Smooth muscle cell (in vitro differentiated cells): Measurements from ENCODE around the gene TBXAS1. TPM values are rescaled to one million over a fixed set of nuclear protein-coding genes. Genes with fewer than 3 reads are reported as not detected.

Source experiments
- DNase-seq: peaks from one replicate; lab custom pipeline; 2025; ENCODE audit not compliant: unreplicated experiment; lab: John Stamatoyannopoulos, UW
- H2AFZ ChIP-seq: fragments of 200-600 bp; sonication (generic); 2 replicates; pipeline ENCODE4 v1.6.0; 2016; ENCODE audit warnings: antibody characterized with exemption, low read depth, mild to moderate bottlenecking
- H3F3A ChIP-seq: fragments of 200-600 bp; sonication (generic); 2 replicates; pipeline ENCODE4 v1.6.0; 2017; ENCODE audit warnings: antibody characterized with exemption, low read depth
- H3K27ac ChIP-seq: fragments of 200-600 bp; sonication (generic); 2 replicates; pipeline ENCODE4 v1.5.1; 2016; ENCODE audit warnings: low read depth, mild to moderate bottlenecking
- H3K27me3 ChIP-seq: fragments of 200-600 bp; sonication (generic); 2 replicates; pipeline ENCODE4 v1.6.1; 2016; ENCODE audit warnings: low read depth, mild to moderate bottlenecking
- H3K36me3 ChIP-seq: fragments of 200-600 bp; sonication (generic); 2 replicates; pipeline ENCODE4 v1.5.1; 2016; ENCODE audit warnings: low read depth
- H3K4me1 ChIP-seq: fragments of 200-600 bp; sonication (generic); 2 replicates; pipeline ENCODE4 v1.5.1; 2016; ENCODE audit warnings: low read depth
- H3K4me2 ChIP-seq: fragments of 200-600 bp; sonication (generic); 2 replicates; pipeline ENCODE4 v1.6.0; 2016; ENCODE audit warnings: mild to moderate bottlenecking
- H3K4me3 ChIP-seq: fragments of 200-600 bp; sonication (generic); 2 replicates; pipeline ENCODE4 v1.5.1; 2016; ENCODE audit warnings: mild to moderate bottlenecking
- H3K79me2 ChIP-seq: fragments of 200-600 bp; sonication (generic); 2 replicates; pipeline ENCODE4 v1.6.0; 2016; ENCODE audit warnings: low read depth, mild to moderate bottlenecking
- H3K9ac ChIP-seq: fragments of 200-600 bp; sonication (generic); 2 replicates; pipeline ENCODE4 v1.6.0; 2016; ENCODE audit warnings: low read depth
- H3K9me3 ChIP-seq: fragments of 200-600 bp; sonication (generic); replicated peaks from 2 replicates; pipeline ENCODE4 v1.5.1; 2016; ENCODE audit warnings: low read depth
- H4K20me1 ChIP-seq: fragments of 200-600 bp; sonication (generic); 2 replicates; pipeline ENCODE4 v1.6.0; 2016; ENCODE audit warnings: low read depth
- WGBS: methylation state at CpG from one replicate; pipeline ENCODE4 v1.1.7; 2016; ENCODE audit warnings: low lambda C conversion rate; 5-methylcytosine and 5-hydroxymethylcytosine counted together
- polyA plus RNA-seq: library from polyadenylated mRNA; unstranded; fragments of >200 nt; fragmentation: Nextera tagmentation; extraction: Ambion mirVana; gene quantifications from 2 replicates; pipeline ENCODE4 v1.2.1, GENCODE V29; 2016
- total RNA-seq: library from RNA; depleted of rRNA; stranded (reverse); fragments of >200 nt; gene quantifications from 2 replicates; pipeline ENCODE4 v1.2.3, GENCODE V29; 2014
- TF ChIP-seq, protein P1 (sequence below): fragments of 200-600 bp; sonication (generic); IDR thresholded peaks from 2 replicates; pipeline ENCODE4 v1.5.1; 2017; ENCODE audit warnings: borderline replicate concordance, mild to moderate bottlenecking, antibody characterized with exemption; ENCODE audit not compliant: insufficient read depth, poor library complexity, severe bottlenecking

TBXAS1 gene
- total and polyA plus RNA-seq, 2 experiments from 2014 or later: 0.51 TPM; not detected in 1

DNA sequence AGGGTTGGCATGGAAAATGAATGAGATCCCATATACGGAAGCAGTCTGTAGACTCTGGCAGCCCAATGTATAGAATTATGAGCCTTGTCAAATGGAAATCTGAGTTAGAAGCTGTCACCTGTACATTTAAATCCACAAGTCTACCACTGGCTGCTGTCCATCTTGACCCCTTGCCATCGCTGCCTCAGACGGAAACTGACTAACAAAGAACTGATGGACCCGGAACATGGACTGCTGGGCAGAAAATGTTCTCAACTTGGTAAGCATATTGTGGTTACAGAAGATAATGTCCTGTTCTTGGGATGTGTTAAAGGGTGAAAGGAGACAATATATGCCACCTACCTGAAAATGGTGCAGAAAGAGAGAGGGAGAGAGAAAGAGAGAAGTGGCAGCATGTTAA is 196.2 kb downstream of the TBXAS1 start:
- Histone ChIP-seq H3K4me1 (no peaks in the 10 kb centered on the region), H3K27me3 (no peaks in the 10 kb centered on the region), H3K4me2 (no peak overlapping the region), H3K27ac (no peak overlapping the region), H3K79me2 (no peaks in the 10 kb centered on the region), H3K36me3 (no peaks in the 10 kb centered on the region), H3F3A (no peaks in the 10 kb centered on the region), H3K4me3 (no peak overlapping the region), H4K20me1 (no peaks in the 10 kb centered on the region), H2AFZ (no peak overlapping the region), H3K9me3 (no peaks in the 10 kb centered on the region), H3K9ac (no peak overlapping the region)
- TF ChIP-seq, protein P1, sequence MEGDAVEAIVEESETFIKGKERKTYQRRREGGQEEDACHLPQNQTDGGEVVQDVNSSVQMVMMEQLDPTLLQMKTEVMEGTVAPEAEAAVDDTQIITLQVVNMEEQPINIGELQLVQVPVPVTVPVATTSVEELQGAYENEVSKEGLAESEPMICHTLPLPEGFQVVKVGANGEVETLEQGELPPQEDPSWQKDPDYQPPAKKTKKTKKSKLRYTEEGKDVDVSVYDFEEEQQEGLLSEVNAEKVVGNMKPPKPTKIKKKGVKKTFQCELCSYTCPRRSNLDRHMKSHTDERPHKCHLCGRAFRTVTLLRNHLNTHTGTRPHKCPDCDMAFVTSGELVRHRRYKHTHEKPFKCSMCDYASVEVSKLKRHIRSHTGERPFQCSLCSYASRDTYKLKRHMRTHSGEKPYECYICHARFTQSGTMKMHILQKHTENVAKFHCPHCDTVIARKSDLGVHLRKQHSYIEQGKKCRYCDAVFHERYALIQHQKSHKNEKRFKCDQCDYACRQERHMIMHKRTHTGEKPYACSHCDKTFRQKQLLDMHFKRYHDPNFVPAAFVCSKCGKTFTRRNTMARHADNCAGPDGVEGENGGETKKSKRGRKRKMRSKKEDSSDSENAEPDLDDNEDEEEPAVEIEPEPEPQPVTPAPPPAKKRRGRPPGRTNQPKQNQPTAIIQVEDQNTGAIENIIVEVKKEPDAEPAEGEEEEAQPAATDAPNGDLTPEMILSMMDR: no peak
- WGBS: 96% methylated on average over 4 of the region's 4 CpGs
- DNase-seq: no peak

DNA sequence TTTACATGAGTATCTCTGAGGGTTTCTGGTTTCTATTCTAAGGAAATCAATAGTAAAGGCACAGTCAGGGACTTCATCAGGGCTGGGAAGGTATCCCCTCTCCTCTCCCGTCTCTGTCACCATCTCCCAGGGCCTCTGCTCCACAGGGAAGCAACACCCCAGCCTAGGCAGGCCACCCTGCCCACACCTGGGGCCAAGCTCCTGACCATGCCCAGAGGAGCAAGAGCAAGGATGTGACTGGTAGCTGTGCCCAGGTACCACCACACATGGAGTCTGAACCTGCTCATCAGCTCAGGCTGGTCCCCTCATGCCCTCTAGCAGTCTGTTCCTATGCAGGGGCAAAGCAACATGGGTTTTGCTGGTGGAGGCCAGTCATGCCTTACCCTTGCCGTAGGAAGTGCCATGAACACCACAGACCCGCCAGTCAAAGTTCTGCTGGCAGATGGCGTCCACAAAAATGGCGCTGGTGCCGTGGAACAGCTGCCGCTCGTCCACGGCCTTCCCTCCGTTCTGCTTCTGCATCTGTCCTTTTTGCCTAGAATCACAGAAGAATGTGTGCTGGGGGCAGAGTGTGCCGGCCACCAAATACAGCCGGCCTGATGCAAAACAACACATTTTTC is 196.9 kb downstream of the TBXAS1 start:
- Histone ChIP-seq H2AFZ (no peak overlapping the region), H3K4me2 (no peak overlapping the region), H3K9me3 (no peaks in the 10 kb centered on the region), H4K20me1 (no peaks in the 10 kb centered on the region), H3K27me3 (no peaks in the 10 kb centered on the region), H3K36me3 (no peaks in the 10 kb centered on the region), H3K27ac (no peak overlapping the region), H3K9ac (no peak overlapping the region), H3K4me1 (no peaks in the 10 kb centered on the region), H3F3A (no peaks in the 10 kb centered on the region), H3K79me2 (no peaks in the 10 kb centered on the region), H3K4me3 (no peak overlapping the region)
- no peak for DNase-seq
- TF ChIP-seq, protein P1: no peak
- 93% methylated on average over 12 of the region's 12 CpGs for WGBS

DNA sequence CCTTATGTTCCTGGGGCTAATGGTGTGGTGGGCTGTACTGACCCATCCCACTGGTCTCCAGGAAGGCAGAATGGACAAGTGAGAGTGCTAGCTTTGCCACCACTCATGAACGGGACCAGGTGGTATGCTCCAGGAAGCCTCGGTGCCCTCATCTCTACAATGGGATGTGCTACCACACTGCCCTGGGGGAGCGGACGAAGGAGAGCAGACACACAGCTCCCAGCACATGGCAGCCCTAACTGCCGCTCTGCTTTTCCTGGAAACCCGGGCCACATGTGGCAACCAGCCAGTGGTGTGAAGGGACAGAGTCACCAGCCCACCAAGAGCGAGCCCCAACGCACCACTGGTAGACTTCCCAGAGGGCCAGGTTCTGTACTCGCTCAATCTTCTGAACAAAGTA is 197.9 kb downstream of the TBXAS1 start:
- Histone ChIP-seq H3K27ac (no peak overlapping the region), H2AFZ (no peak overlapping the region), H3K79me2 (no peaks in the 10 kb centered on the region), H3K36me3 (no peaks in the 10 kb centered on the region), H4K20me1 (no peaks in the 10 kb centered on the region), H3K4me1 (no peaks in the 10 kb centered on the region), H3K4me3 (no peak overlapping the region), H3F3A (no peaks in the 10 kb centered on the region), H3K27me3 (no peaks in the 10 kb centered on the region), H3K4me2 (no peak overlapping the region), H3K9ac (no peak overlapping the region), H3K9me3 (no peaks in the 10 kb centered on the region)
- WGBS: 95% methylated on average over 9 of the region's 9 CpGs
- no peak for DNase-seq
- TF ChIP-seq, protein P1: no peak

GRCh38 chr7:140027858-140028257 is 198.8 kb downstream of the TBXAS1 start:
- no peaks in the 10 kb centered on the region for H3K4me1 ChIP-seq
- H3K79me2 ChIP-seq: no peaks in the 10 kb centered on the region
- H3K27me3 ChIP-seq: no peaks in the 10 kb centered on the region
- TF ChIP-seq, protein P1: no peak
- H3K9me3 ChIP-seq: no peaks in the 10 kb centered on the region
- 89% methylated on average over 9 of the region's 9 CpGs for WGBS
- H2AFZ ChIP-seq: no peak overlapping the region
- no peak overlapping the region for H3K9ac ChIP-seq
- no peaks in the 10 kb centered on the region for H4K20me1 ChIP-seq
- H3K27ac ChIP-seq: no peak overlapping the region
- H3K36me3 ChIP-seq: no peaks in the 10 kb centered on the region
- DNase-seq: no peak
- no peaks in the 10 kb centered on the region for H3F3A ChIP-seq
- H3K4me2 ChIP-seq: no peak overlapping the region
- H3K4me3 ChIP-seq: no peak overlapping the region
